Measurements from ENCODE around the gene ATF6.

DNA sequence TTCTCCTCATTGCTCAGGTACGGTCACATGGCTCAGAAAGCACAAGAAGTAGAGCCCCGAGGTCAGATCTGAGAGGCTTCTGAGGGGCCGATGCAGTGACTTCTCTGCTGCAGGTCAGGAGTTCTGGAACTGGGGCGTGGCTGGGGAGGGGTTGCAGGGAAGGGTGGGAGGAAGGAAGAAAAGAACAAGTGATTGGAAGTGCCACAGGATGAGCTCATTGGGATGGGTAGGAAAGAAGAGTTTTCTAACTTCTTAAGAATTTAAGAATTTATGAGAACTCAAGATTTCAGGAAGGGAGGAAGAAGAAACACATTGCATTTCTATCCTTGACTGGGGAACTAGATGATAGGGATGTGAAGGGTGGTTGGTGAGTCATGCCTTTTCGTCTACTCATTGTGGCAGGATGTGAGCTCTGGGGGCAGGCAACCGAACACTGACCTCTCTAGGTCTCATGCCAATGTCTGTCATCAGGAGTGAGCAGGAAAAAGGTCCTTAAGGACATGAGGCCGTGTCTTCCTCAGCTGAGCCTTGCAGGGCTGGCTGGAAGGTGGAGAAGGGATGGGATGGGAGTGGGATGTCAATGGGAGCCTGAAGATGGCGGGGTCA, 44.3 kb upstream of the ATF6 start:
- TF ChIP-seq, protein P1, sequence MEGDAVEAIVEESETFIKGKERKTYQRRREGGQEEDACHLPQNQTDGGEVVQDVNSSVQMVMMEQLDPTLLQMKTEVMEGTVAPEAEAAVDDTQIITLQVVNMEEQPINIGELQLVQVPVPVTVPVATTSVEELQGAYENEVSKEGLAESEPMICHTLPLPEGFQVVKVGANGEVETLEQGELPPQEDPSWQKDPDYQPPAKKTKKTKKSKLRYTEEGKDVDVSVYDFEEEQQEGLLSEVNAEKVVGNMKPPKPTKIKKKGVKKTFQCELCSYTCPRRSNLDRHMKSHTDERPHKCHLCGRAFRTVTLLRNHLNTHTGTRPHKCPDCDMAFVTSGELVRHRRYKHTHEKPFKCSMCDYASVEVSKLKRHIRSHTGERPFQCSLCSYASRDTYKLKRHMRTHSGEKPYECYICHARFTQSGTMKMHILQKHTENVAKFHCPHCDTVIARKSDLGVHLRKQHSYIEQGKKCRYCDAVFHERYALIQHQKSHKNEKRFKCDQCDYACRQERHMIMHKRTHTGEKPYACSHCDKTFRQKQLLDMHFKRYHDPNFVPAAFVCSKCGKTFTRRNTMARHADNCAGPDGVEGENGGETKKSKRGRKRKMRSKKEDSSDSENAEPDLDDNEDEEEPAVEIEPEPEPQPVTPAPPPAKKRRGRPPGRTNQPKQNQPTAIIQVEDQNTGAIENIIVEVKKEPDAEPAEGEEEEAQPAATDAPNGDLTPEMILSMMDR (IDR thresholded peaks at IDR 0.05), result no peak
- TF ChIP-seq POLR2A (IDR thresholded peaks at IDR 0.05), result no peak
